GM21528 (cell line): ENCODE results near the gene CCDC159.
"Not testable (repeated sequence)": the region's sequence is repeated elsewhere in the genome, so short reads cannot be mapped to it uniquely, and the experiment has no call there.

Experiments used
- ATAC-seq: cut with Tn5 transposase; IDR thresholded peaks from one replicate; pipeline ENCODE4 v1.9.1; 2021; ENCODE audit warnings: mild to moderate bottlenecking, moderate library complexity; ENCODE audit not compliant: unreplicated experiment, low FRiP score

The CCDC159 gene

GRCh38 chr19:11364935-11365334 is 18.6 kb downstream of the CCDC159 start:
- no peak for ATAC-seq

GRCh38 chr19:11365557-11366117 is 19.3 kb downstream of the CCDC159 start:
- no peak for ATAC-seq

- ATAC-seq = no peak
These were observed 21.2 kb downstream of the CCDC159 start for GRCh38 chr19:11367528-11367927.

GRCh38 chr19:11370744-11371143 is 24.4 kb downstream of the CCDC159 start:
- no peak for ATAC-seq

- no peak for ATAC-seq
These were observed 27.0 kb downstream of the CCDC159 start for GRCh38 chr19:11373166-11373884.

- ATAC-seq = no peak
These were observed 27.6 kb downstream of the CCDC159 start for GRCh38 chr19:11373885-11374432.

GRCh38 chr19:11374433-11375142 is 28.3 kb downstream of the CCDC159 start, which contains the start of gene SWSAP1:
TSS of gene SWSAP1 (plus strand) at chr19:11374666. CDS start at chr19:11374681, 15 bp downstream.
- ATAC-seq = peak; percentile 86

- ATAC-seq = no peak
These were observed 29.0 kb downstream of the CCDC159 start for GRCh38 chr19:11375143-11375948.

- no peak for ATAC-seq
These were observed 30.9 kb downstream of the CCDC159 start for GRCh38 chr19:11377237-11377636.

- ATAC-seq = no peak
These were observed 31.4 kb downstream of the CCDC159 start for GRCh38 chr19:11377756-11378155.

GRCh38 chr19:11378319-11379189 is 32.2 kb downstream of the CCDC159 start:
- ATAC-seq = no peak

GRCh38 chr19:11379269-11379845 is 33.0 kb downstream of the CCDC159 start:
- not testable (repeated sequence) for ATAC-seq

- no peak for ATAC-seq
These were observed 33.6 kb downstream of the CCDC159 start for GRCh38 chr19:11379857-11380350.

GRCh38 chr19:11380653-11381537 is 34.6 kb downstream of the CCDC159 start:
- peak; percentile 76 for ATAC-seq

GRCh38 chr19:11382898-11383705 is 36.8 kb downstream of the CCDC159 start:
- no peak for ATAC-seq

- no peak for ATAC-seq
These were observed 37.4 kb downstream of the CCDC159 start for GRCh38 chr19:11383706-11384048.

- ATAC-seq = no peak
These were observed 38.4 kb downstream of the CCDC159 start for GRCh38 chr19:11384778-11385129.
